ENCODE results near the gene PDE6B. TPM values are rescaled to one million over a fixed set of nuclear protein-coding genes. Genes with fewer than 3 reads are reported as not detected.
A peak's percentile ranks its signal among the peaks of the same experiment; 100 is the strongest.

Gene PDE6B
- total and polyA plus RNA-seq, 2 of the 13 experiments (the other 11 are each of a cell fraction or from before 2014, with no cell fraction given), result 0.38 to 0.40 TPM

DNA sequence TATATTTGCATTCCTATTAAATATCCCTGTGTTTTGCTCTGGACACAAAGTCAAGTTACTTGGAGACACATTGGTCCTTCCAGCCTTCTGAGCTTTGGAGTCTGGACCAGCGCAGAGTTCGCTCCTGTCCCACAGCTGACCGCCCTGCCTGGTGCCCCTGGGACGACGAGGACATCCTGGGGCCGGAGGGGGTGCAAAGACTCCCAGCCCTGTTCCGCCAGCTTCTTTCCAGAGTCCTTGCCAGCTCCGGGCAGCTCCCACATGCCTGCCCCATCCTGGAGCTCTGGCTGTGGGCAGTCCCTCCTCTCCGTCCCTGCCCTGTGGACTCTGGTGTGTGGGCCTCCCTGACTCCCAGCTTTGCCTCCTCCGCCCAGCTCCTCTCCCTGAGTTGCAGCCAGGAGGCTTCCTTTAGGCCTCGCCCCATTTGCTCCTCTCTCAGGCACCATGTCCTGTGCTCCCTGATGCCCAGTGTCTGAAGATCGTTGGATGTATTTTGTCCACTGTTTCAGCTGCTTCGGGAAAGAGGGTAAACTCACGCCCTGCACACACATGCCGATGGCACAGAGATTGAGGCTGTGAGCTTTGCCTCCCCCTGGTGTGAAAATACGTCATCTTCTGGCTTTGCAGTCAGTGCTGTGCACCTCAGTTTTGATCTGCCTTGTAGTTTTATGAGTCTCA lies 75.4 kb downstream of the PDE6B start (continued):
- TF ChIP-seq ZFP82 (CRISPR knock-in tag; IDR thresholded peaks at IDR 0.05; ENCODE audit: borderline replicate concordance), result no peak
- TF ChIP-seq SAP130 (CRISPR knock-in tag; IDR thresholded peaks at IDR 0.05; ENCODE audit: low read depth), result 0 out of 2 replicates have a peak, but pooled peaks have one; percentile 46
- no peak for TF ChIP-seq NFYC (CRISPR knock-in tag; IDR thresholded peaks at IDR 0.05)
- no peak; the same call in 1 of the 2 replicates for TF ChIP-seq ZSCAN9 (CRISPR knock-in tag; IDR thresholded peaks at IDR 0.05; ENCODE audit: borderline replicate concordance)
- TF ChIP-seq ARNT2 (CRISPR knock-in tag; IDR thresholded peaks at IDR 0.05; ENCODE audit: low read depth), result no peak
- no peak for TF ChIP-seq CEBPB (IDR thresholded peaks at IDR 0.05; ENCODE audit: borderline replicate concordance, low read depth, low read length)
- no peak for TF ChIP-seq ZNF577 (CRISPR knock-in tag; IDR thresholded peaks at IDR 0.05; ENCODE audit: borderline replicate concordance, low read depth)
- no peak for TF ChIP-seq ZBTB38 (CRISPR knock-in tag; IDR thresholded peaks at IDR 0.05)
- no peak for TF ChIP-seq ZFP36L1 (CRISPR knock-in tag; IDR thresholded peaks at IDR 0.05)
- TF ChIP-seq, protein P1, sequence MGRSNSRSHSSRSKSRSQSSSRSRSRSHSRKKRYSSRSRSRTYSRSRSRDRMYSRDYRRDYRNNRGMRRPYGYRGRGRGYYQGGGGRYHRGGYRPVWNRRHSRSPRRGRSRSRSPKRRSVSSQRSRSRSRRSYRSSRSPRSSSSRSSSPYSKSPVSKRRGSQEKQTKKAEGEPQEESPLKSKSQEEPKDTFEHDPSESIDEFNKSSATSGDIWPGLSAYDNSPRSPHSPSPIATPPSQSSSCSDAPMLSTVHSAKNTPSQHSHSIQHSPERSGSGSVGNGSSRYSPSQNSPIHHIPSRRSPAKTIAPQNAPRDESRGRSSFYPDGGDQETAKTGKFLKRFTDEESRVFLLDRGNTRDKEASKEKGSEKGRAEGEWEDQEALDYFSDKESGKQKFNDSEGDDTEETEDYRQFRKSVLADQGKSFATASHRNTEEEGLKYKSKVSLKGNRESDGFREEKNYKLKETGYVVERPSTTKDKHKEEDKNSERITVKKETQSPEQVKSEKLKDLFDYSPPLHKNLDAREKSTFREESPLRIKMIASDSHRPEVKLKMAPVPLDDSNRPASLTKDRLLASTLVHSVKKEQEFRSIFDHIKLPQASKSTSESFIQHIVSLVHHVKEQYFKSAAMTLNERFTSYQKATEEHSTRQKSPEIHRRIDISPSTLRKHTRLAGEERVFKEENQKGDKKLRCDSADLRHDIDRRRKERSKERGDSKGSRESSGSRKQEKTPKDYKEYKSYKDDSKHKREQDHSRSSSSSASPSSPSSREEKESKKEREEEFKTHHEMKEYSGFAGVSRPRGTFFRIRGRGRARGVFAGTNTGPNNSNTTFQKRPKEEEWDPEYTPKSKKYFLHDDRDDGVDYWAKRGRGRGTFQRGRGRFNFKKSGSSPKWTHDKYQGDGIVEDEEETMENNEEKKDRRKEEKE (IDR thresholded peaks at IDR 0.05), result no peak
- no peak for TF ChIP-seq ARID2 (CRISPR knock-in tag; IDR thresholded peaks at IDR 0.05; ENCODE audit: borderline replicate concordance)
- TF ChIP-seq RAD21 (CRISPR knock-in tag; IDR thresholded peaks at IDR 0.05), result no peak
- TF ChIP-seq, protein P2, sequence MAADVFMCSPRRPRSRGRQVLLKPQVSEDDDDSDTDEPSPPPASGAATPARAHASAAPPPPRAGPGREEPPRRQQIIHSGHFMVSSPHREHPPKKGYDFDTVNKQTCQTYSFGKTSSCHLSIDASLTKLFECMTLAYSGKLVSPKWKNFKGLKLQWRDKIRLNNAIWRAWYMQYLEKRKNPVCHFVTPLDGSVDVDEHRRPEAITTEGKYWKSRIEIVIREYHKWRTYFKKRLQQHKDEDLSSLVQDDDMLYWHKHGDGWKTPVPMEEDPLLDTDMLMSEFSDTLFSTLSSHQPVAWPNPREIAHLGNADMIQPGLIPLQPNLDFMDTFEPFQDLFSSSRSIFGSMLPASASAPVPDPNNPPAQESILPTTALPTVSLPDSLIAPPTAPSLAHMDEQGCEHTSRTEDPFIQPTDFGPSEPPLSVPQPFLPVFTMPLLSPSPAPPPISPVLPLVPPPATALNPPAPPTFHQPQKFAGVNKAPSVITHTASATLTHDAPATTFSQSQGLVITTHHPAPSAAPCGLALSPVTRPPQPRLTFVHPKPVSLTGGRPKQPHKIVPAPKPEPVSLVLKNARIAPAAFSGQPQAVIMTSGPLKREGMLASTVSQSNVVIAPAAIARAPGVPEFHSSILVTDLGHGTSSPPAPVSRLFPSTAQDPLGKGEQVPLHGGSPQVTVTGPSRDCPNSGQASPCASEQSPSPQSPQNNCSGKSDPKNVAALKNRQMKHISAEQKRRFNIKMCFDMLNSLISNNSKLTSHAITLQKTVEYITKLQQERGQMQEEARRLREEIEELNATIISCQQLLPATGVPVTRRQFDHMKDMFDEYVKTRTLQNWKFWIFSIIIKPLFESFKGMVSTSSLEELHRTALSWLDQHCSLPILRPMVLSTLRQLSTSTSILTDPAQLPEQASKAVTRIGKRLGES (CRISPR knock-in tag; IDR thresholded peaks at IDR 0.05; ENCODE audit: borderline replicate concordance), result no peak
- no peak for TF ChIP-seq MTA3 (CRISPR knock-in tag; IDR thresholded peaks at IDR 0.05)
- TF ChIP-seq, protein P3, sequence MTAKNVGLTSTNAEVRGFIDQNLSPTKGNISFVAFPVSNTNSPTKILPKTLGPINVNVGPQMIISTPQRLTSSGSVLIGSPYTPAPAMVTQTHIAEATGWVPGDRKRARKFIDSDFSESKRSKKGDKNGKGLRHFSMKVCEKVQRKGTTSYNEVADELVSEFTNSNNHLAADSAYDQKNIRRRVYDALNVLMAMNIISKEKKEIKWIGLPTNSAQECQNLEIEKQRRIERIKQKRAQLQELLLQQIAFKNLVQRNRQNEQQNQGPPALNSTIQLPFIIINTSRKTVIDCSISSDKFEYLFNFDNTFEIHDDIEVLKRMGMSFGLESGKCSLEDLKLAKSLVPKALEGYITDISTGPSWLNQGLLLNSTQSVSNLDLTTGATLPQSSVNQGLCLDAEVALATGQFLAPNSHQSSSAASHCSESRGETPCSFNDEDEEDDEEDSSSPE (CRISPR knock-in tag; IDR thresholded peaks at IDR 0.05), result no peak
- TF ChIP-seq SYNCRIP (IDR thresholded peaks at IDR 0.05; ENCODE audit: insufficient read depth, low read depth, low read length), result no peak
- TF ChIP-seq, protein P4, sequence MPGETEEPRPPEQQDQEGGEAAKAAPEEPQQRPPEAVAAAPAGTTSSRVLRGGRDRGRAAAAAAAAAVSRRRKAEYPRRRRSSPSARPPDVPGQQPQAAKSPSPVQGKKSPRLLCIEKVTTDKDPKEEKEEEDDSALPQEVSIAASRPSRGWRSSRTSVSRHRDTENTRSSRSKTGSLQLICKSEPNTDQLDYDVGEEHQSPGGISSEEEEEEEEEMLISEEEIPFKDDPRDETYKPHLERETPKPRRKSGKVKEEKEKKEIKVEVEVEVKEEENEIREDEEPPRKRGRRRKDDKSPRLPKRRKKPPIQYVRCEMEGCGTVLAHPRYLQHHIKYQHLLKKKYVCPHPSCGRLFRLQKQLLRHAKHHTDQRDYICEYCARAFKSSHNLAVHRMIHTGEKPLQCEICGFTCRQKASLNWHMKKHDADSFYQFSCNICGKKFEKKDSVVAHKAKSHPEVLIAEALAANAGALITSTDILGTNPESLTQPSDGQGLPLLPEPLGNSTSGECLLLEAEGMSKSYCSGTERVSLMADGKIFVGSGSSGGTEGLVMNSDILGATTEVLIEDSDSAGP (CRISPR knock-in tag; IDR thresholded peaks at IDR 0.05; ENCODE audit: borderline replicate concordance), result peak; percentile 60; the same call in 1 of the 2 replicates
- TF ChIP-seq ELF1 (CRISPR knock-in tag; IDR thresholded peaks at IDR 0.05), result no peak
- no peak for TF ChIP-seq HOXA5 (CRISPR knock-in tag; IDR thresholded peaks at IDR 0.05)
- no peak for TF ChIP-seq ZNF12 (CRISPR knock-in tag; IDR thresholded peaks at IDR 0.05)
- no peak for TF ChIP-seq HOXA7 (CRISPR knock-in tag; IDR thresholded peaks at IDR 0.05)
- peak; percentile 47; the same call in 1 of the 2 replicates for TF ChIP-seq ZKSCAN8 (CRISPR knock-in tag; IDR thresholded peaks at IDR 0.05; ENCODE audit: borderline replicate concordance)
- no peak for TF ChIP-seq RXRA (CRISPR knock-in tag; IDR thresholded peaks at IDR 0.05)
